Measurements from ENCODE around the gene KRTAP10-1. TPM values are rescaled to one million over a fixed set of nuclear protein-coding genes. Genes with fewer than 3 reads are reported as not detected.

The KRTAP10-1 gene
- total RNA-seq, 1 experiment from 2014 or later: not detected

DNA sequence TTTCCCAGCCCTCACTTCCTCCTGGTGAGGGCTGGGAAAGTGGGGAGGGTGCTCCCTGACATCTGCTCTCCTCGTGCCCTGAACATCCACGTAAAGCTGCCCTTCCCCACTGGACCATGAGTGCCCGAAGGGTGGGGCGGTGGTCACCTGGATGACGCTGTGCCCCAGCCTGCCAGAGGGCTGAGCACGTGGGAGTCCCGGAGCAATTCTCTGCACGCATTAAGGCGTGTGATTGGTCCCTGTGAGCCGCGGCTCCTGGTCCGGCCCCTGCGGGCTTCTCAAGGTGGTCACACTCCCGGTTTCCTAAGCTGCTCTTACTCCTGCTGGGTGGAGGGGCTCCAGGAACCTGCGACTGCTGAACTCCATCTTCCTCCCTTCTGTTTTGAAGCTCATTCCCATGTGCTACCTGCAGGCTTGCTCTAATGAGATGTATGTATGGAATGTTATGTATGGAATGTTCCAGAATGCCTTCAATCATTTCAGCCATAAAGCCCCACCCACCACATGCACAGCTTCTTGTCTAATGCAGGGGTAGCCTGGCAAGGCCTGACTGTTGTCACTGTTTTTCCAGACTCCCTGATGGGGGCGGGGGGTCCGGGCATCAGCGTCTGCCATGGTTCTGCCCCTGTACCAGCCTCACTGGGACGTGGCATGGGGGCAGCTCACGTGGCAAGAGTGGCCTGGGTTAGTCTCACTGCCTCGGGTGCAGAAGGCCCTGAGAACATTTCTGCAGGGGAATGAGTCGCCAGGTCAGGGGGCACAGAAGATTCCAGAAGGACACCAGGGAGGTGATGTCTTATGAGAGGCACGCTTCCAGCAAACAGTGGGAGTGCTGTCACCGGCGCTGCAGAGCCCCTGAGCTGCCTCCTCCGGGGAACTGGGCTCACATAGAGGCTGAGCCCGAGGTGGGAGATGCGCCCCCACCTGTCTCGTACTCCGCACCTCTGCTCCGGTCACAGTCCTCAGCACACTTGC is 19.4 kb downstream of the KRTAP10-1 start:
- no peak overlapping the region for H4K8ac ChIP-seq (replicated peaks; ENCODE audit: insufficient read length, low read depth, low read length)
- no peak overlapping the region for H4K91ac ChIP-seq (ENCODE audit: insufficient read length, low read depth, low read length)
- no peak overlapping the region for H3K4me2 ChIP-seq (ENCODE audit: insufficient read depth, insufficient read length, low read length)
- no peak overlapping the region for H3K27ac ChIP-seq (ENCODE audit: insufficient read length, low read depth, low read length)
- no peak overlapping the region for H2AFZ ChIP-seq (ENCODE audit: low read length)
- H2BK12ac ChIP-seq (ENCODE audit: insufficient read length, low read depth, low read length): no peak overlapping the region
- H3K56ac ChIP-seq (ENCODE audit: insufficient read length, low read depth, low read length): no peak overlapping the region
- H3K14ac ChIP-seq (ENCODE audit: insufficient read depth, low read length): no peak overlapping the region
- H3K9ac ChIP-seq (ENCODE audit: extremely low read depth, insufficient read length, low read length): no peak overlapping the region
- H2AK5ac ChIP-seq (ENCODE audit: insufficient read length, low read length): no peak overlapping the region
- H2BK5ac ChIP-seq (ENCODE audit: insufficient read length, low read length): no peak overlapping the region
- Mint-ChIP-seq H3K4me1 (peaks cover 4 to 8% of the 10 kb centered on the region in 2 experiments; a peak in 2 of 4 replicates), H3K36me3 (ENCODE audit: insufficient read depth in 1 of 3, low read depth in 3 of 3) (peaks cover 2 to 8% (median 4%) of the 10 kb centered on the region in 3 experiments; a peak in 4 of 7 replicates), H3K9me3 (no peaks in the 10 kb centered on the region), H3K4me3 (no peak overlapping the region), H3K27me3 (ENCODE audit: low read depth) (peaks cover 14% of the 10 kb centered on the region), H3K27ac (no peak overlapping the region)
- H3K23ac ChIP-seq (ENCODE audit: insufficient read length, low read depth, low read length): no peak overlapping the region
- no peak overlapping the region for H2BK20ac ChIP-seq (ENCODE audit: low read depth, low read length, poor library complexity, severe bottlenecking)
- no peak overlapping the region for H2BK120ac ChIP-seq (ENCODE audit: low read depth, low read length, poor library complexity, severe bottlenecking)
- H4K5ac ChIP-seq (ENCODE audit: insufficient read length, low read depth, low read length): no peak overlapping the region
- H2BK15ac ChIP-seq (ENCODE audit: low read depth, low read length): no peak overlapping the region
- H3K27me3 ChIP-seq (ENCODE audit: insufficient read depth, low read length): no peaks in the 10 kb centered on the region
- H3K79me1 ChIP-seq (ENCODE audit: insufficient read depth, low read depth, low read length, poor library complexity, severe bottlenecking): no peaks in the 10 kb centered on the region
- no peak overlapping the region for H3K4ac ChIP-seq (ENCODE audit: low read depth, low read length)
- H3T11ph ChIP-seq (ENCODE audit: low read length): no peak overlapping the region
- H3K79me2 ChIP-seq (ENCODE audit: insufficient read depth, low read length): no peaks in the 10 kb centered on the region
- DNase-seq: no peak
- no peaks in the 10 kb centered on the region for H3K23me2 ChIP-seq (ENCODE audit: insufficient read length, low read depth, low read length, poor library complexity, severe bottlenecking)
- H3K18ac ChIP-seq (ENCODE audit: insufficient read length, low read depth, low read length): no peak overlapping the region
- no peaks in the 10 kb centered on the region for H4K20me1 ChIP-seq (ENCODE audit: control insufficient read depth, insufficient read depth, insufficient read length)
- no CpG with 5 or more reads among the region's 31 CpGs for WGBS (ENCODE audit: extremely low coverage, insufficient read length, low lambda C conversion rate)
- no peaks in the 10 kb centered on the region for H3K4me1 ChIP-seq (ENCODE audit: insufficient read depth, low read length)
- no peaks in the 10 kb centered on the region for H3K9me3 ChIP-seq (ENCODE audit: control insufficient read depth, low read depth, low read length)
- TF ChIP-seq, protein P1, sequence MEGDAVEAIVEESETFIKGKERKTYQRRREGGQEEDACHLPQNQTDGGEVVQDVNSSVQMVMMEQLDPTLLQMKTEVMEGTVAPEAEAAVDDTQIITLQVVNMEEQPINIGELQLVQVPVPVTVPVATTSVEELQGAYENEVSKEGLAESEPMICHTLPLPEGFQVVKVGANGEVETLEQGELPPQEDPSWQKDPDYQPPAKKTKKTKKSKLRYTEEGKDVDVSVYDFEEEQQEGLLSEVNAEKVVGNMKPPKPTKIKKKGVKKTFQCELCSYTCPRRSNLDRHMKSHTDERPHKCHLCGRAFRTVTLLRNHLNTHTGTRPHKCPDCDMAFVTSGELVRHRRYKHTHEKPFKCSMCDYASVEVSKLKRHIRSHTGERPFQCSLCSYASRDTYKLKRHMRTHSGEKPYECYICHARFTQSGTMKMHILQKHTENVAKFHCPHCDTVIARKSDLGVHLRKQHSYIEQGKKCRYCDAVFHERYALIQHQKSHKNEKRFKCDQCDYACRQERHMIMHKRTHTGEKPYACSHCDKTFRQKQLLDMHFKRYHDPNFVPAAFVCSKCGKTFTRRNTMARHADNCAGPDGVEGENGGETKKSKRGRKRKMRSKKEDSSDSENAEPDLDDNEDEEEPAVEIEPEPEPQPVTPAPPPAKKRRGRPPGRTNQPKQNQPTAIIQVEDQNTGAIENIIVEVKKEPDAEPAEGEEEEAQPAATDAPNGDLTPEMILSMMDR (conservative IDR thresholded peaks at IDR 0.05): no peak
